GM18951 (cell line): ENCODE measurements around the gene ADGRG2.
"Not testable (repeated sequence)": the region's sequence is repeated elsewhere in the genome, so short reads cannot be mapped to it uniquely, and the experiment has no call there.

ENCODE experiments used
- POLR2A ChIP-seq: IDR thresholded peaks from 4 replicates; pipeline ENCODE4 v1.6.1; 2011; ENCODE audit warnings: mild to moderate bottlenecking; ENCODE audit not compliant: insufficient read length, insufficient read depth; ENCODE audit errors: extremely low read depth
- in situ Hi-C: fragments of 300-500 bp; cut with MboI; formaldehyde crosslinking; loops from one replicate; pipeline ENCODE4 v1.12.0; 2022; ENCODE audit warnings: low sequenced_read_pairs, mixed read lengths, inconsistent platforms; ENCODE audit not compliant: unreplicated experiment

The ADGRG2 gene

GRCh38 chrX:18981124-18981807 lies 141.0 kb downstream of the ADGRG2 start:
- in situ Hi-C loops = no loop called here
- no peak for TF ChIP-seq POLR2A

GRCh38 chrX:18980262-18980661 lies 142.0 kb downstream of the ADGRG2 start:
- in situ Hi-C loops = not testable (repeated sequence)

GRCh38 chrX:18974993-18975392 lies 147.3 kb downstream of the ADGRG2 start:
- no peak for TF ChIP-seq POLR2A
- in situ Hi-C loops = no loop called here

- TF ChIP-seq POLR2A = no peak
- in situ Hi-C loops = no loop called here
Measured at GRCh38 chrX:18973527-18974192, 148.6 kb downstream of the ADGRG2 start.

- no peak for TF ChIP-seq POLR2A
- in situ Hi-C loops = no loop called here
Measured at GRCh38 chrX:18971506-18971905, 150.8 kb downstream of the ADGRG2 start.

- no peak for TF ChIP-seq POLR2A
- in situ Hi-C loops = no loop called here
Measured at GRCh38 chrX:18970465-18970864, 151.8 kb downstream of the ADGRG2 start.

GRCh38 chrX:18966624-18967023 lies 155.6 kb downstream of the ADGRG2 start:
- TF ChIP-seq POLR2A = no peak
- in situ Hi-C loops = no loop called here

- TF ChIP-seq POLR2A = no peak
- in situ Hi-C loops = no loop called here
Measured at GRCh38 chrX:18964901-18965300, 157.4 kb downstream of the ADGRG2 start.

GRCh38 chrX:18964026-18964425 lies 158.2 kb downstream of the ADGRG2 start:
- in situ Hi-C loops = no loop called here
- no peak for TF ChIP-seq POLR2A

GRCh38 chrX:18962329-18962728 lies 159.9 kb downstream of the ADGRG2 start:
- TF ChIP-seq POLR2A = no peak
- in situ Hi-C loops = no loop called here

GRCh38 chrX:18961686-18962085 lies 160.6 kb downstream of the ADGRG2 start:
- in situ Hi-C loops = no loop called here
- TF ChIP-seq POLR2A = no peak

GRCh38 chrX:18956303-18957032 lies 165.8 kb downstream of the ADGRG2 start:
- TF ChIP-seq POLR2A = no peak
- in situ Hi-C loops = no loop called here

GRCh38 chrX:18955676-18956075 lies 166.6 kb downstream of the ADGRG2 start:
- in situ Hi-C loops = no loop called here
- no peak for TF ChIP-seq POLR2A

- in situ Hi-C loops = no loop called here
- TF ChIP-seq POLR2A = no peak
Measured at GRCh38 chrX:18951032-18951431, 171.2 kb downstream of the ADGRG2 start.
